ENCODE data around the gene CNNM2.

Gene CNNM2

GRCh38 chr10:102917962-102918816 lies at the start of gene CNNM2:
Gene CNNM2, plus strand, starts transcription at chr10:102918294. Its CDS starts 187 bp downstream, at chr10:102918481.
- peak; percentile 100 for DNase-seq

- DNase-seq: no peak
These were observed 49.2 kb upstream of the CNNM2 start for GRCh38 chr10:102868911-102869257.

GRCh38 chr10:102869258-102870198 lies 48.6 kb upstream of the CNNM2 start, which contains the start of gene AS3MT:
Gene AS3MT, plus strand, starts transcription at chr10:102869470. Its CDS starts 123 bp downstream, at chr10:102869593.
- peak; percentile 24 for DNase-seq

- DNase-seq: no peak
These were observed 47.9 kb upstream of the CNNM2 start for GRCh38 chr10:102870221-102870620.

GRCh38 chr10:102872163-102872562 lies 45.9 kb upstream of the CNNM2 start:
- no peak for DNase-seq

GRCh38 chr10:102876747-102877153 lies 41.3 kb upstream of the CNNM2 start:
- no peak for DNase-seq

GRCh38 chr10:102878629-102879028 lies 39.5 kb upstream of the CNNM2 start:
- DNase-seq: no peak

- DNase-seq: no peak
These were observed 37.8 kb upstream of the CNNM2 start for GRCh38 chr10:102880256-102880655.

- DNase-seq: no peak
These were observed 30.0 kb upstream of the CNNM2 start for GRCh38 chr10:102888048-102888447.

GRCh38 chr10:102894466-102895213 lies 23.5 kb upstream of the CNNM2 start:
- no peak for DNase-seq

GRCh38 chr10:102900006-102900405 lies 18.1 kb upstream of the CNNM2 start:
- no peak for DNase-seq

GRCh38 chr10:102904346-102904745 lies 13.7 kb upstream of the CNNM2 start:
- DNase-seq: no peak

GRCh38 chr10:102906507-102906906 lies 11.6 kb upstream of the CNNM2 start:
- DNase-seq: no peak

- DNase-seq: no peak
These were observed 3.3 kb upstream of the CNNM2 start for GRCh38 chr10:102914781-102915180.

- DNase-seq: no peak
These were observed 1.9 kb upstream of the CNNM2 start for GRCh38 chr10:102916173-102916572.

- DNase-seq: peak; percentile 86
These were observed 656 bp upstream of the CNNM2 start for GRCh38 chr10:102917314-102917961.

- peak; percentile 39 for DNase-seq
These were observed 737 bp downstream of the CNNM2 start for GRCh38 chr10:102918817-102919245.

GRCh38 chr10:102919246-102919959 lies 1.3 kb downstream of the CNNM2 start:
- peak; percentile 13 for DNase-seq

- DNase-seq: no peak
These were observed 2.1 kb downstream of the CNNM2 start for GRCh38 chr10:102919992-102920739.

GRCh38 chr10:102923601-102924000 lies 5.5 kb downstream of the CNNM2 start:
- DNase-seq: no peak

GRCh38 chr10:102926842-102927241 lies 8.7 kb downstream of the CNNM2 start:
- DNase-seq: no peak
